Naive thymus-derived CD4-positive, alpha-beta T cell (primary cell): ENCODE data around the gene EIF3B. TPM values are rescaled to one million over a fixed set of nuclear protein-coding genes. Genes with fewer than 3 reads are reported as not detected.
A peak's percentile ranks its signal among the peaks of the same experiment; 100 is the strongest.

ENCODE experiments used
- ATAC-seq: fragments of 150-1000 bp; cut with Tn5 transposase; 2 replicates; pipeline ENCODE4 v1.10.0; 2021; ENCODE audit warnings: mild to moderate bottlenecking, moderate library complexity
- CTCF ChIA-PET: fragments of 350-600 bp; sonication (Branson Sonifier 250); formaldehyde crosslinking; loops from one replicate; lab custom pipeline; 2021; ENCODE audit warnings: antibody characterized with exemption; lab: Charles Lee
- POLR2A ChIA-PET: fragments of 350-600 bp; sonication (Branson Sonifier 250); formaldehyde crosslinking; loops from one replicate; lab custom pipeline; 2021; ENCODE audit warnings: antibody characterized with exemption, inconsistent platforms; lab: Charles Lee
- DNase-seq, 9 donors: peaks; one replicate each; pipeline versions ENCODE4 v3.0.0 to v3.0.0-alpha.2; 2020 to 2022; ENCODE audit warnings: mixed read lengths in 1 of 9
- H3K27ac ChIP-seq: one replicate; pipeline ENCODE4 v1.7.0; 2013; ENCODE audit warnings: mild to moderate bottlenecking, low read depth, low read length, moderate library complexity
- H3K27me3 ChIP-seq, 2 donors: one replicate each; pipeline ENCODE4 v1.7.0; 2013; ENCODE audit warnings: low read length in 2 of 2, mild to moderate bottlenecking in 2 of 2, moderate library complexity in 2 of 2; ENCODE audit not compliant: control insufficient read depth in 2 of 2, insufficient read depth in 2 of 2
- H3K36me3 ChIP-seq, 3 experiments: 1 replicate in 2 of 3; 2 replicates in 1 of 3; pipeline ENCODE4 v1.7.0; 2013; ENCODE audit warnings: low read length in 3 of 3, mild to moderate bottlenecking in 3 of 3, moderate library complexity in 1 of 3; ENCODE audit not compliant: insufficient read depth in 3 of 3, control insufficient read depth in 2 of 3
- H3K4me1 ChIP-seq, 2 donors: one replicate each; pipeline ENCODE4 v1.7.0; 2013; ENCODE audit warnings: low read length in 2 of 2, mild to moderate bottlenecking in 2 of 2, moderate library complexity in 1 of 2; ENCODE audit not compliant: control insufficient read depth in 2 of 2, insufficient read depth in 2 of 2
- H3K4me3 ChIP-seq: 2 replicates; pipeline ENCODE4 v1.7.0; 2013; ENCODE audit warnings: mild to moderate bottlenecking, low read length
- H3K9me3 ChIP-seq, 3 experiments: 1 replicate in 2 of 3; 2 replicates in 1 of 3; pipeline ENCODE4 v1.7.0; 2013; ENCODE audit warnings: low read length in 3 of 3; ENCODE audit not compliant: control insufficient read depth in 2 of 3
- H3K27ac Mint-ChIP-seq, 9 donors: one replicate each; pipeline ENCODE4 v1.8.0; 2020 to 2022; ENCODE audit warnings: mixed read lengths in 9 of 9, mild to moderate bottlenecking in 8 of 9, moderate library complexity in 5 of 9, inconsistent platforms in 2 of 9
- H3K27me3 Mint-ChIP-seq, 5 donors: one replicate each; pipeline ENCODE4 v1.8.0; 2021 to 2022; ENCODE audit warnings: mixed read lengths in 5 of 5, mild to moderate bottlenecking in 1 of 5
- H3K36me3 Mint-ChIP-seq, 5 donors: one replicate each; pipeline ENCODE4 v1.8.0; 2020 to 2022; ENCODE audit warnings: mixed read lengths in 5 of 5, mild to moderate bottlenecking in 3 of 5, inconsistent platforms in 1 of 5
- H3K4me1 Mint-ChIP-seq, 7 donors: one replicate each; pipeline ENCODE4 v1.8.0; 2020 to 2022; ENCODE audit warnings: mixed read lengths in 7 of 7, mild to moderate bottlenecking in 3 of 7, inconsistent platforms in 1 of 7
- H3K4me3 Mint-ChIP-seq, 10 donors: one replicate each; pipeline ENCODE4 v1.8.0; 2020 to 2022; ENCODE audit warnings: mild to moderate bottlenecking in 10 of 10, mixed read lengths in 10 of 10, moderate library complexity in 6 of 10, inconsistent platforms in 2 of 10
- H3K9me3 Mint-ChIP-seq, 11 donors: one replicate each; pipeline ENCODE4 v1.8.0; 2020 to 2022; ENCODE audit warnings: mixed read lengths in 11 of 11, mild to moderate bottlenecking in 4 of 11, inconsistent platforms in 1 of 11, moderate library complexity in 1 of 11
- intact Hi-C, 2 donors: fragments of 100-400 bp; cut with micrococcal nuclease; formaldehyde crosslinking; loops; one replicate each; pipeline ENCODE4 v1.15.1; 2023
- polyA plus RNA-seq, 2 donors: library from polyadenylated mRNA; unstranded; fragments of 300-500 nt; fragmentation: Illumina TruSeq; gene quantifications; one replicate each; pipeline ENCODE4 v1.2.3, GENCODE V29; 2021
- total RNA-seq, 6 experiments: library from RNA in 5 of 6; stranded (reverse) in 5 of 6; gene quantifications; 1 replicate in 5 of 6; 2 replicates in 1 of 6; pipeline ENCODE4 v1.2.3 and lab custom pipeline; 2021 to 2026

Gene EIF3B
- total and polyA plus RNA-seq, 7 experiments from 2014 or later: 78.0 to 189 (median 157) TPM

GRCh38 chr7:2317556-2318293 is 36.9 kb upstream of the EIF3B start:
- peak overlapping the region in 4 of 10 donors; percentile 2 to 20 (median 8) for H3K4me3 Mint-ChIP-seq
- Histone ChIP-seq H3K36me3 (no peaks in the 10 kb centered on the region), H3K27me3 (no peaks in the 10 kb centered on the region), H3K27ac (no peak overlapping the region), H3K4me1 (no peaks in the 10 kb centered on the region), H3K9me3 (no peaks in the 10 kb centered on the region), H3K4me3 (no peak overlapping the region)
- intact Hi-C loops: no loop called here
- ATAC-seq (no peak), DNase-seq (no peak)
- no peaks in the 10 kb centered on the region for H3K36me3 Mint-ChIP-seq
- CTCF ChIA-PET: no interaction called here
- H3K9me3 Mint-ChIP-seq: peaks cover 0 to 4% (median 0%) of the 10 kb centered on the region in 11 donors
- peak overlapping the region in 3 of 9 donors; percentile 25 to 48 (median 37) for H3K27ac Mint-ChIP-seq
- POLR2A ChIA-PET: no interaction called here
- no peaks in the 10 kb centered on the region for H3K27me3 Mint-ChIP-seq
- H3K4me1 Mint-ChIP-seq: peaks cover 0 to 11% (median 6%) of the 10 kb centered on the region in 7 donors

DNA sequence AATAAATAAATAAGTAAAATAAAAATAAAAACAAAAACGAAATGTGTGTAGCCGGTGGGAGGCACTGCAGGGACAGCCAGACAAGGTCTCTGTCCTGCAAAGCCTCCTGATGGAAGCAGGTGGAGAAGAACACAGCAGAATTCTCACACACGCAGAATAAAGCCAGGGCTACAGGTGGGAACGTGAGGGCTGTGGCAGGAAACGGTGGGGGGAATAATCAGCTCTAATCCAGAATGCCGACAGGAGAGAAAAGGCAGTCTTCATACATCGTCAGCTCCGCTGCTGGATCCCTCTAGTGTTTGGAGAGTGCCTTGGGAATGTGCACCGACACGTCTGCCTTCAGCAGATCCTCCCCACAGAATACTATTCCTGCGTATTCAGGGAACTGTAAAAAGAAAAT is 33.6 kb upstream of the EIF3B start:
- H3K27me3 ChIP-seq: no peaks in the 10 kb centered on the region
- no peaks in the 10 kb centered on the region for H3K9me3 ChIP-seq
- H3K27me3 Mint-ChIP-seq: peaks cover 0 to 3% (median 0%) of the 10 kb centered on the region in 5 donors
- intact Hi-C loops: no loop called here
- no peak overlapping the region for H3K4me3 Mint-ChIP-seq
- H3K4me1 Mint-ChIP-seq: peaks cover 0 to 8% (median 0%) of the 10 kb centered on the region in 7 donors
- ChIA-PET CTCF (interaction anchor here (0.7 kb wide), 1 partner anchor 16 kb away, joined by 3 read pairs; no protein-coding TSS in a partner anchor), POLR2A (no interaction called here)
- H3K9me3 Mint-ChIP-seq: no peaks in the 10 kb centered on the region
- H3K36me3 ChIP-seq: no peaks in the 10 kb centered on the region
- H3K27ac ChIP-seq: no peak overlapping the region
- ATAC-seq (no peak), DNase-seq (no peak)
- H3K36me3 Mint-ChIP-seq: no peaks in the 10 kb centered on the region
- no peaks in the 10 kb centered on the region for H3K4me1 ChIP-seq
- no peak overlapping the region for H3K27ac Mint-ChIP-seq
- H3K4me3 ChIP-seq: no peak overlapping the region

- Mint-ChIP-seq H3K27me3 (peaks cover 0 to 3% (median 0%) of the 10 kb centered on the region in 5 donors), H3K27ac (no peak overlapping the region), H3K9me3 (no peaks in the 10 kb centered on the region), H3K36me3 (no peaks in the 10 kb centered on the region), H3K4me1 (peaks cover 0 to 4% (median 0%) of the 10 kb centered on the region in 7 donors), H3K4me3 (no peak overlapping the region)
- Histone ChIP-seq H3K27me3 (no peaks in the 10 kb centered on the region), H3K9me3 (no peaks in the 10 kb centered on the region), H3K27ac (no peak overlapping the region), H3K36me3 (no peaks in the 10 kb centered on the region), H3K4me3 (no peak overlapping the region), H3K4me1 (no peaks in the 10 kb centered on the region)
- intact Hi-C loops: no loop called here
- ATAC-seq (no peak), DNase-seq (no peak)
- CTCF ChIA-PET: no interaction called here
- POLR2A ChIA-PET: no interaction called here
Measured at GRCh38 chr7:2325162-2325561, 29.5 kb upstream of the EIF3B start.

DNA sequence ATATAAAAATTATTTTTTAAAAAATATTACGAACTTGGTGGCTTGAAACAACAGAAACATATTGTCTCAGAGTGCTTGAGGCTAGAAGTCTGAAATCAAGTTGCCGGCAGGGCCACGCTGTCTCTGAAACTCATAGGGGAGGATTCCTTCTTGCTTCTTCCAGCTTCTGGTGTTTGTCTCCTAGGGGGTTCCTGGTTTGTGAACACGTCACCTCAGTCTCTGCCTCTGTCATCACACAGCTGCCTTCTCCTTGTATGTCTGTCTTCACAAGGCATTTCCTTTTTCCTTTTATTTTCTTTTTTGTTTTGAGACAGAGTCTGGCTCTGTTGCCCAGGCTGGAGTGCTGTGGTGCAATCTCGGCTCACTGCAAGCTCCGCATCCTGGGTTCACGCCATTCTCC is 27.7 kb upstream of the EIF3B start:
- no peaks in the 10 kb centered on the region for H3K4me1 ChIP-seq
- no peaks in the 10 kb centered on the region for H3K27me3 ChIP-seq
- Mint-ChIP-seq H3K36me3 (no peaks in the 10 kb centered on the region), H3K27me3 (peaks cover 0 to 3% (median 0%) of the 10 kb centered on the region in 5 donors), H3K4me3 (no peak overlapping the region), H3K9me3 (no peaks in the 10 kb centered on the region), H3K4me1 (peaks cover 0 to 4% (median 0%) of the 10 kb centered on the region in 7 donors), H3K27ac (no peak overlapping the region)
- no peaks in the 10 kb centered on the region for H3K36me3 ChIP-seq
- intact Hi-C loops: no loop called here
- DNase-seq: no peak
- H3K27ac ChIP-seq: no peak overlapping the region
- CTCF ChIA-PET: no interaction called here
- POLR2A ChIA-PET: no interaction called here
- no peak for ATAC-seq
- H3K9me3 ChIP-seq: no peaks in the 10 kb centered on the region
- H3K4me3 ChIP-seq: no peak overlapping the region

DNA sequence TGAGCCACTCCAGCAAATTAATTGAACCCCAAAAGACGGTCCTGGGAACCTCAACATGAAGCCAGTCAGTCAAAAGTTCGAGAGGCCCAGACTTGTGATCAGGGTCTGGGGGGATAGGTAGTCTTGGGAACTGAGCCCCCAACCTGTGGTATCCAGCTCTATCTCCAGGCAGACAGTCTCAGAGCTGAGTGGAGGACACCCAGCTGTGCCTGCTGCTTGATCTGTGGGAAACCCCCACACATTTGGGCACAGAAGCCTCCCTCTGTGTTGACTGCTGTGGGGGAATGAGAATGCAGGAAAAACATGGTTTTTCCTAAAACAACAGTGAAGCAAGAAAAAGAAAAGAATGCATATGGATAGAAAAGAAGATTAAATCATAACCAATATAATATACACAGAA is 24.1 kb upstream of the EIF3B start:
- no peaks in the 10 kb centered on the region for H3K9me3 ChIP-seq
- H3K36me3 Mint-ChIP-seq: peaks cover 0 to 4% (median 0%) of the 10 kb centered on the region in 5 donors
- no peaks in the 10 kb centered on the region for H3K36me3 ChIP-seq
- no peaks in the 10 kb centered on the region for H3K4me1 Mint-ChIP-seq
- H3K4me3 ChIP-seq: no peak overlapping the region
- no peak overlapping the region for H3K27ac Mint-ChIP-seq
- CTCF ChIA-PET: interaction anchor here (0.5 kb wide), 1 partner anchor 127 kb away, joined by 3 read pairs; no protein-coding TSS in a partner anchor
- H3K9me3 Mint-ChIP-seq: no peaks in the 10 kb centered on the region
- no peaks in the 10 kb centered on the region for H3K27me3 ChIP-seq
- POLR2A ChIA-PET: no interaction called here
- no peak overlapping the region for H3K4me3 Mint-ChIP-seq
- H3K4me1 ChIP-seq: no peaks in the 10 kb centered on the region
- no peak for ATAC-seq
- no peak overlapping the region for H3K27ac ChIP-seq
- no peaks in the 10 kb centered on the region for H3K27me3 Mint-ChIP-seq
- intact Hi-C loops: no loop called here
- no peak for DNase-seq

DNA sequence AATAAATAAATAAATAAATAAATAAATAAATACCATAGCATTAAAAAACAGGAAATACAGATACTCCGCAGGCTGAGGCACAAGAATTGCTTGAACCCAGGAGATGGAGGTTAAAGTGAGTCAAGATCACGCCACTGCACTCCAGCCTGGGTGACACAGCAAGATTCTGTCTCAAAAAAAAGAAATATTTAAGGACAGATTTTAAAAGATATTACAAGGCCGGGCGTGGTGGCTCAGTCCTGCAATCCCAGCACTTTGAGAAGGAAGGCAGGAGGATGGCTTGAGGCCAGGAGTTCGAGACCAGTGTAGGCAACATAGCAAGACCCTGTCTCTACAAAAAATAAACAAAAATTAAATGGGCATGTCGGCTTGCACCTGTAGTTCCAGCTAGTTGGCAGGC is 22.9 kb upstream of the EIF3B start:
- Histone ChIP-seq H3K4me3 (no peak overlapping the region), H3K36me3 (no peaks in the 10 kb centered on the region), H3K27me3 (no peaks in the 10 kb centered on the region), H3K4me1 (no peaks in the 10 kb centered on the region), H3K27ac (no peak overlapping the region), H3K9me3 (no peaks in the 10 kb centered on the region)
- ATAC-seq (no peak), DNase-seq (no peak)
- Mint-ChIP-seq H3K27me3 (no peaks in the 10 kb centered on the region), H3K36me3 (peaks cover 0 to 4% (median 0%) of the 10 kb centered on the region in 5 donors), H3K4me1 (no peaks in the 10 kb centered on the region), H3K4me3 (no peak overlapping the region), H3K27ac (no peak overlapping the region), H3K9me3 (no peaks in the 10 kb centered on the region)
- POLR2A ChIA-PET: no interaction called here
- intact Hi-C loops: no loop called here
- CTCF ChIA-PET: interaction anchor here (0.6 kb wide), 1 partner anchor 21 kb away, joined by 3 read pairs; no protein-coding TSS in a partner anchor
